ENCODE data around the gene MBD6.

DNA sequence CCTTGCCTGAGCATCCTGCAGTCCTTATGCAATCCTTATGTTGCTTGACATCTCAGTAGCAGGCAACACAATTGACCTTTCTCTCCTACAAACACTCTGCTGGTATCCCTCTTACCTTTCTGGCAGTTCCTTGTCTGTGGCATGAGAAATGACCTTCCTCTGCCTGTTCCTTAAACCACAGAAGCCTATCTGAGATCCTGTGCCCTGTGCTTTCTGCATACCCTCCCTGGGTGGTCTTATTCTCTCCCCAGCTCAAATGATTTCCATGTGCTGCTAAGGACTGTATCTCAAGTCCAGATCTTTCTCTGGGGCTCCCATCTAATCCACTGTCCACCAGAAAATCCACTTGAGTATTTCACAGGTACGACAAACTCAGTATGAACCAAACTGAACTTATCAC, 41.0 kb upstream of the MBD6 start:
- TF ChIP-seq CTCF (conservative IDR thresholded peaks at IDR 0.05) (no peak), EZH2 (IDR thresholded peaks at IDR 0.05; ENCODE audit: low read depth) (no peak)
